HG03432 (cell line): Measurements from ENCODE around the gene RPL37A.

Experiments used
- ATAC-seq: cut with Tn5 transposase; IDR thresholded peaks from one replicate; pipeline ENCODE4 v1.9.1; 2021; ENCODE audit warnings: mild to moderate bottlenecking, moderate library complexity; ENCODE audit not compliant: unreplicated experiment

The RPL37A gene

DNA sequence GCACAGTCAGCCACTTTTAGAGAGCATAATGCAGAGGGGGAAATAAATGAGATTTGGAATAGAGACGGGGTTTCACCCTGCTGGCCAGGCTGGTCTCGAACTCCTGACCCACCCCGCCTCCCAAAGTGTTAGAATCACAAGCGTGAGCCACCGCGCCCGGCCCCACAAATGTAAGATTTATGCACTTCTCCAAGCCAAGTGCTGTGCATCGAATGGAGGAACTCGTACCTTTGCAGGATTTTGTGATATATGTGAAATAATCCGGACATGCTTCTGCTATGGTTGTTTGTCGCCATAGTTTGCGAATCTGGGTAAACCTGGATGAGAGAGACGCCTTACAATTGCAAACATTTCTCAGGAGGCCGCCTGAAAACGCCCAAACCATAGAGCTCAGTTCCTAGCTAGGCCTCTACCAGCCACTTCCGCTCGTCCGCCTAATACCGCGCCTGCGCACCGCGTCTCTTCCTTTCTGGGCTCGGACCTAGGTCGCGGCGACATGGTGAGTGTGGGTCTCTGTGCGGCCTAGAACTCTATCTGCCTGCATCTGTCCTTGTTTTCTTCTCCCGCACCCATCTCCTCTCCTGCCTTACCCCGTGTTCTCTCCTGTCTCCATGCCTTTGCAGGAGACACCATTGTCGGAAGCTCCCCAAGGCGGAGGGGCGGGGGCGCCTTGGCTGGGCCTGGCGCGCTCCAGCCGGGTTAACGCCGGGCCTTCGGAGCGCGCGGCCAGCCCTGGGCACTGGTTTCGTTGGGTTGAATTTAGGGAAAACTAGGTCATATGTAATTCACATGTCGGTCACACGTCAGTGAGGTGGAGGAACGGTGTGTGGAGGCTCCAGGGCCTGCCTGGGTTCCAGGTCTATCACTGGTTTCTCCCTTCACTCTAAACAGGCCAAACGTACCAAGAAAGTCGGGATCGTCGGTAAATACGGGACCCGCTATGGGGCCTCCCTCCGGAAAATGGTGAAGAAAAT, at the start of gene RPL37A:
RPL37A (plus strand) TSS at position 466 of the 974 bp plus-strand sequence; CDS start at position 497, 31 bp downstream.
- peak; percentile 87 for ATAC-seq

- no peak for ATAC-seq
Observed at GRCh38 chr2:216450346-216450745, 48.3 kb upstream of the RPL37A start.

DNA sequence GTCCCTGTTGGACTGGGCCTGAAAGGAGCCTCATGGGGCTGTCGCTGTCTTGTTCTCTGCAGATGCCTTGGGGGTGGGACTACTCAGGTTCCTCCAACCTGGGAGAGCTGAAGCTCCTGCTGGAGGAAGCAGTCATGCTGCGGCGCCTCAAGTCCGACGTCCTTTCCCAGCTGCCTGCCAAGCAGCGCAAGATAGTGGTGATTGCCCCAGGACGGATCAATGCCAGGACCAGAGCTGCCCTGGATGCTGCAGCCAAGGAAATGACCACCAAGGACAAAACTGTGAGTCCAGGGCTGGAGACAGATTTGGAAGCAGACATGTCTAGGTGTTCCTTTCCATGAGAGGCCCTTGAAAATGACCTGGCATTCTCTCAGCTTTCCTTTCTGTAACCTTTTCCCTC, 47.9 kb upstream of the RPL37A start:
- no peak for ATAC-seq

DNA sequence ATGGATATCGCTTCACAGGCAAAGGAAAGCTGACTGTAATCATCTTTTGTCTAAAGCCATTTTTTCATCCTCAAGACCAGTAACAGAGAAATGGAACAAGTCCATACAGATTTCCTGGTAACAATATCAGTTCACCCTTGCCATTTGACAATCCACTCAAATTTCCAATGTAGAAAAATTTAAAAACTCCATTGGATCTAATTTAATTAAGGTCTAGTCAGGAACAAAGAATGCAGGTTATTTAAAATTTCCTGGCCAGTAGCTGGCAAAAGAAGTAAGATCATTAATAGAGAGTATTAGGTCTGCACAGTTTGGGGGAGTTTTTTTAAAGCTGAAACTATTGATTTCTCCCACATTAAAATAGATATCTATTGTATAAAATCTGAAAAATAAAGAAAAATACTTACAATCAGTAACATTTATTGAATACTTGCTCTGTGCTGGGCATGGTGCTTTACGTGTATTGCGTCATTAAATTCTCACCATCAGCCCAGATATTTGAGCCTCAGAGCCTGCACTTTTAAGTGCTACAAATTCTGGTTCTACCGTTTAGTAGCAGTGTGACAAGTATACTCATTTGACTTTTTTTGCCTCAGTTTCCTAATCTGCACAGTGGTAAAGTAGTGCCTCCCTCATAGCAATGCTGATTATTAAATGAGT, 44.6 kb upstream of the RPL37A start:
- no peak for ATAC-seq

DNA sequence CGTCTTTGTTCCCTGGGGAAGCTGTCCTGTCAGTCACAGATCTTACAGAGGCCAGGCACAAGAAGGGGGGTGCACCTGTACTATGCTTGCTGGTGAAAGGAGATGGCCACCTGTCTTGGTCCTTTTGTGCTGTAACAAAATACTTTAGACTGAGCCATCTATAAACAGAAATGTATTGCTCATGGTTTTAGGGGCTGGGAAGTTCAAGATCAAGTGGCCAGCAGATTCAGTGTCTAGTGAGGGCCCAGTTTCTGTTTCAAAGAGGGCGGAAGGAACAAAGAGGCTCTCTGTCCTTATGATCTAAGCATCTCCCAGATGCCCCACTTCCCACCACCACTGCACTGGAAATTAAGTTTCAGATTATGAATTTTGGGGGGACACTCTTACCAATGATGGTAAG, 35.5 kb upstream of the RPL37A start:
- no peak for ATAC-seq

- ATAC-seq, result no peak
Observed at GRCh38 chr2:216464104-216464720, 34.4 kb upstream of the RPL37A start.

- ATAC-seq, result no peak
Observed at GRCh38 chr2:216465579-216466195, 33.0 kb upstream of the RPL37A start.

GRCh38 chr2:216467845-216468244, 30.8 kb upstream of the RPL37A start:
- ATAC-seq, result no peak

- no peak for ATAC-seq
Observed at GRCh38 chr2:216469661-216470060, 29.0 kb upstream of the RPL37A start.

DNA sequence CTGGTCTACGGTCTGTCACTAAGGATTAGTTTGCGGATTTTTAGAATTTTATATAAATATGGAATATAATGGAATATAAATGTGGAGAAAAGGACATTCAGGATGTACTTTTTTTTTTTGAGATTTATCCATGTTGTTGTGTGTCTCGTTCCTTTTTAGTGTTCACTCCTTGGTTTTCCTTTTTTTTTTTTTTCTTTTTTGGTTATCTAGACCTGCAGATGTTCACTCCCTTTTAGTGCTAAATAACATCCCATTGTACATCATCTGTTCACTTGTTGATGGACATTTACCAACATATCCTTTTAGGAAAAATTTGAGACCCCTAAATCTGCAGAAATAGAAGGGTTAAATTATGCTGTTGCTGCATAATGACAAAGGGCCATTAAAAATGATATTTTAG, 25.5 kb upstream of the RPL37A start:
- no peak for ATAC-seq

DNA sequence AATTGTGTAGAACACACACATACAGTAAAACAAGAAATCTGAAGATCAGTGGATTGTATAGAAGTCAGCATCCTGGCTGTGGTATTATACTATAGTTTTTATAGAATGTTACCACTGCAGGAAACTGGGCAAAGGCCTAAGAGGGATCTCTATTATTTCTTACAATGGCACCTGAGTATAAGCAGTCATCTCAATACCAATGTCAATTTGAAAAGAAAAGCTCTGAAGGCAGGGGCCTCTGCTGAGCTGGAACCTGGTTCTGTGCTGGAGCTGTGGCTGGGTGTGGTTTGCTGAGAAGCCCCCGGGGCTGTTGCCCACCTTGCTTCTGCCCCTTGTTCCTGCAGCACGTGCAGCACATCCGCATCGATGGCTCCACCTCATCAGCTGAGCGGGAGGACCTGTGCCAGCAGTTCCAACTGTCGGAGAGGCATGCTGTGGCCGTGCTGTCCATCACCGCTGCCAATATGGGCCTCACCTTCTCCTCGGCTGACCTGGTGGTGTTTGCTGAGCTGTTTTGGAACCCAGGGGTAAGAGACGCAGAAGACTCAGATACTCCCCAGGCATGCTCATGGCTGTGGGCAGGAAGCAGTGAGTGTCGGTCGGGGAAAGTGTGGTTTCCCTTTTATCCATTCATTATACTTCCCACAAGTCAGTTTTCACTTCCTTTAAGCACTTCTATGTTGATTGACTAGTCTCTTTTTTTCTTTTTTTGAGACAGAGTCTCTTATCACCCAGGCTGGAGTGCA, 23.5 kb upstream of the RPL37A start:
- peak; percentile 73 for ATAC-seq

DNA sequence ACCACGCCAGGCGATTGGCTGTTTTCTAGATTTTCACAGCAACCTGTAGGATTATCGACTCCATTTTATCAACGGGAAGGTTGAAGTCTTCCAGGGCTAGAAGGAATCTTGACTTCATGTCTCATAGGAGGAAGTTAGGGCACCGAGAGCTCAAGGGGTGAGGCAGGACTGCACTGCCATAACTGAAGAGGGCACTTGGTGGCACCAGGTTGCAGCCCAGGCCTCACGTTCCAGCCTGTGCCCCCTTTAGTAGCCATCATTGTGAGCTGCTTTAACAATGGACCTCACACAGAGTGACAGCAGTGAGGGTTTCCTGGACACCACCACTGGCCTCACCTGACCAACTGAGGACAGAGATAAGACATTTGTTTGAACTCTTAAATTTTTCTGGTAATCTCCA, 22.9 kb upstream of the RPL37A start:
- no peak for ATAC-seq

DNA sequence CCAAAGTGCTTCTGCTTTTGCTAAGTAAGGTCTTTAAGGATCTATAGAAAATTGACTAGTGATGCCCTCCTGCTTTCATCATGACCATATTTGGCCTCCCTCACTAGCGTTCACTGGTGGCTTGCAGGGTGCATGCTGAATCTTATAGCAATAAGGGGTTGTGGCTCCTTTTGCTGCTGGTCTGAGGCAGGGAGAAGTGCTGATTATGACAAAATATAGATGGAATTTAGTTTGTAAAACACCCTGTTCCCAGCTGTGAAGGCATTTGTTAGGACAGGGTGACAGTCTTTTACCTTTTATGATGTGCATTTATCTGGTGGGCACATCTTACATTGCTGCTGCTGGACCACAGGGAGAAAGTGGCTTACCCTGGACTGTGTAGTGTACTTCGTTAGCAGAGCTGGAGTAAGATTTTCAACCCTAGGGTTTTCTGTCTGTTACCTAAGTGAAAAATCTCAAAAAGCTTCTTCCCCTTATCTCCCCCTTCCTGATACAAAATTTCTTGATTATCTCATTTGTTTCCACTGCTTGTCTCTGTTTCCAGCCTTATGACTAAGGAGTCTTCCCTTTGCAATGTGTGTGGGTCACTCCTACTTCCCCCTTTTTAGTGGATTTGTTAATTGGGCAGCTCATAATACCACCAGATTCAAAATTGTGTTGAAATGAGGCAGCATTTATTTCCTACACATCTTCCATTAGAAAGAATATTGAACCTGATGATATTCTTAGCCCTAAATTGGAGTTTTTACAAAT, 21.2 kb upstream of the RPL37A start:
- ATAC-seq, result no peak

DNA sequence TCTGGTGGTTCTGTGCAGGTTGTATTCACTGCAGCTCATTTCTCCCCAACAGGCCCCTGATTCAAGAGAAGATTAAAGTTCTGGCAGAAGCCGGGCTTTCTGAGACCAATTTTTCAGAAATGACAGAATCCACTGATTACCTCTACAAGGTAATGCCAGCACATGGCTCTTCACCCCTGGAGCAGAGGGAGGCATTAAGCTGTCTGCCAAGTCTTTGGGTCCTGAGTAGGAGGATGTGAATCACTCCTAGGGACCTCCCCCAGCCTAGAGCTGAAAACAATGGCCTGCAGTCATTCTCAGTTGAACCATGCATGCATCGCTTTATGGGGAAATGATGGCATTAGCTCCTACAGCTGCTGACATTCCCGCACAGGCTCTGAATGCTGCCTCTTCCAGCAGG, 20.5 kb upstream of the RPL37A start:
- peak; percentile 63 for ATAC-seq

- no peak for ATAC-seq
Observed at GRCh38 chr2:216478791-216479190, 19.9 kb upstream of the RPL37A start.

GRCh38 chr2:216480221-216480620, 18.4 kb upstream of the RPL37A start:
- no peak for ATAC-seq

DNA sequence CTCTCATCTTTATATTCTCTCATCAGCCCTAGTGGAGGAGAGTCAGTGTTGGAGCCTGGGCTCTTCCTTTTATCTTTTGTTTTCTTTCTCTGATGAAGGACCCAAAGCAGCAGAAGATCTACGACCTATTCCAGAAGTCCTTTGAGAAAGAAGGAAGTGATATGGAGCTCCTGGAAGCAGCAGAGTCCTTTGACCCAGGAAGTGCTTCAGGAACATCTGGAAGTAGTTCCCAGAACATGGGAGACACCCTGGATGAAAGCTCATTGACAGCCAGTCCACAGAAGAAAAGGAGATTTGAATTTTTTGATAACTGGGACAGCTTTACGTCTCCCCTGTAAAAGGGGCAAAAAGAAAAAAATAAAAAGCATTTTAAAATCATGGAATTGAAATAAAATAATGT, 16.0 kb upstream of the RPL37A start:
- ATAC-seq, result no peak

DNA sequence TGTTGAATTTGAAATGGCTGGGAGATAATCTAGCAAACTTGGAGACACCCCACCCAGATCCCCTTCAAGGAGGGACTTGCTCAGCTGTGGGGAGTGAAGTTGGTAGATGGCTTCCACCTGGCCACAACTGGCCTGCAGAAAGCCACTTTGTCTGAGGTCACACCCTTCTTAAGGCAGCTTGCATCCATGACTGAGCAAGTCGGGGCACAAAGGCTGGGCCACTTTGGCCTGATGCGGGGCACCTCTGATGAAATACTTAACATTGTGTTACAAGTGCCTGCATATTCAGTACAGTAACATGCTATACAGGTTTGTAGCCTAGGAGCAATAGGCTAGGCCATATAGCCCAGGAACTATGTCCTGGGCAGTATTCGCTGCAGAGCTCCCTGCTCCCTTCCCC, 13.4 kb upstream of the RPL37A start:
- no peak for ATAC-seq

GRCh38 chr2:216485745-216486144, 12.9 kb upstream of the RPL37A start:
- ATAC-seq, result no peak

- no peak for ATAC-seq
Observed at GRCh38 chr2:216486271-216486670, 12.4 kb upstream of the RPL37A start.
